Thoracic aorta (tissue), 2 donors: Measurements from ENCODE around the gene MPP1. TPM values are rescaled to one million over a fixed set of nuclear protein-coding genes. Genes with fewer than 3 reads are reported as not detected.

Experiments used
- ATAC-seq: fragments of 150-250 bp; one replicate; pipeline ENCODE4 v1.8.0; 2017; ENCODE audit warnings: low read depth; ENCODE audit not compliant: insufficient number of reproducible peaks, low FRiP score
- DNase-seq: peaks from one replicate; pipeline ENCODE4 v3.0.0-alpha.2; 2020; ENCODE audit warnings: low spot score
- H3K27ac ChIP-seq, 2 donors: fragments of 200-600 bp; sonication (generic); 1 replicate in 1 of 2; 2 replicates in 1 of 2; pipeline ENCODE4 v1.5.1; 2016; ENCODE audit warnings: mild to moderate bottlenecking in 2 of 2, moderate library complexity in 2 of 2
- H3K27me3 ChIP-seq: fragments of 200-600 bp; sonication (generic); replicated peaks from 2 replicates; pipeline ENCODE4 v1.6.0; 2016; ENCODE audit warnings: mild to moderate bottlenecking; ENCODE audit not compliant: insufficient read depth
- H3K36me3 ChIP-seq: fragments of 200-600 bp; sonication (generic); one replicate; pipeline ENCODE4 v1.5.1; 2016
- H3K4me1 ChIP-seq, 2 donors: fragments of 200-600 bp; sonication (generic); 1 replicate in 1 of 2; 2 replicates in 1 of 2; pipeline versions ENCODE4 v1.5.1 to v1.6.0; 2016; ENCODE audit warnings: low read depth in 2 of 2, mild to moderate bottlenecking in 1 of 2; ENCODE audit not compliant: control insufficient read depth in 1 of 2
- H3K4me3 ChIP-seq: fragments of 200-600 bp; sonication (generic); 2 replicates; pipeline ENCODE4 v1.5.1; 2016; ENCODE audit warnings: mild to moderate bottlenecking
- H3K9me3 ChIP-seq: fragments of 200-600 bp; sonication (generic); 2 replicates; pipeline ENCODE4 v1.5.1; 2016
- total RNA-seq, 2 donors: library from RNA; depleted of rRNA; stranded (reverse); fragments of >200 nt; gene quantifications; one replicate each; pipeline versions ENCODE4 v1.1.0 to v1.2.3, GENCODE V29; 2016
- TF ChIP-seq, protein P1 (sequence below): fragments of 200-600 bp; sonication (generic); IDR thresholded peaks from one replicate; pipeline ENCODE4 v1.5.1; 2019; ENCODE audit warnings: antibody characterized with exemption

MPP1 gene
- total RNA-seq, 2 donors from 2014 or later = 42.5 to 49.5 TPM

DNA sequence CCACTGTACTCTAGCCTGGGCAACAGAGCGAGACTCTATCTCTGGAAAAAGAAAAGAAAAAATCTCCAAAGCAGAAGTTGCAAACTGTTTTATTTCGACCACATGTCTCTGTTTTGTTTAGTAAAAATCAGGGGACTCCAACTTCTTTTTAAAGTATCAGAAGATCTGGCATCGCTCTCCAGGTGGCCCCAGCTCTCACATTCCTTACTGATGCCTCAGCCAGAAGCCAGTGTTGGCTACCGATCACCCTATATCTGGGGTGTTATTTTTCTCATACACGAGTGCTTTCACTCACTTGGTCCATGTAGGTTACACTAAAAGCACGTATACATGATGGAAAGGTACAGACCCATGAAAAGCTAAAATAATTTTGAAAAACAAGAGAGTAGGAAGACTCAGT is 8.3 kb downstream of the MPP1 start:
- TF ChIP-seq, protein P1, sequence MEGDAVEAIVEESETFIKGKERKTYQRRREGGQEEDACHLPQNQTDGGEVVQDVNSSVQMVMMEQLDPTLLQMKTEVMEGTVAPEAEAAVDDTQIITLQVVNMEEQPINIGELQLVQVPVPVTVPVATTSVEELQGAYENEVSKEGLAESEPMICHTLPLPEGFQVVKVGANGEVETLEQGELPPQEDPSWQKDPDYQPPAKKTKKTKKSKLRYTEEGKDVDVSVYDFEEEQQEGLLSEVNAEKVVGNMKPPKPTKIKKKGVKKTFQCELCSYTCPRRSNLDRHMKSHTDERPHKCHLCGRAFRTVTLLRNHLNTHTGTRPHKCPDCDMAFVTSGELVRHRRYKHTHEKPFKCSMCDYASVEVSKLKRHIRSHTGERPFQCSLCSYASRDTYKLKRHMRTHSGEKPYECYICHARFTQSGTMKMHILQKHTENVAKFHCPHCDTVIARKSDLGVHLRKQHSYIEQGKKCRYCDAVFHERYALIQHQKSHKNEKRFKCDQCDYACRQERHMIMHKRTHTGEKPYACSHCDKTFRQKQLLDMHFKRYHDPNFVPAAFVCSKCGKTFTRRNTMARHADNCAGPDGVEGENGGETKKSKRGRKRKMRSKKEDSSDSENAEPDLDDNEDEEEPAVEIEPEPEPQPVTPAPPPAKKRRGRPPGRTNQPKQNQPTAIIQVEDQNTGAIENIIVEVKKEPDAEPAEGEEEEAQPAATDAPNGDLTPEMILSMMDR = no peak
- H3K27ac ChIP-seq = no peak overlapping the region
- no peaks in the 10 kb centered on the region for H3K36me3 ChIP-seq
- H3K9me3 ChIP-seq = no peaks in the 10 kb centered on the region
- ATAC-seq (no peak), DNase-seq (no peak)
- H3K4me1 ChIP-seq = no peaks in the 10 kb centered on the region
- H3K27me3 ChIP-seq = no peaks in the 10 kb centered on the region
- no peak overlapping the region for H3K4me3 ChIP-seq

DNA sequence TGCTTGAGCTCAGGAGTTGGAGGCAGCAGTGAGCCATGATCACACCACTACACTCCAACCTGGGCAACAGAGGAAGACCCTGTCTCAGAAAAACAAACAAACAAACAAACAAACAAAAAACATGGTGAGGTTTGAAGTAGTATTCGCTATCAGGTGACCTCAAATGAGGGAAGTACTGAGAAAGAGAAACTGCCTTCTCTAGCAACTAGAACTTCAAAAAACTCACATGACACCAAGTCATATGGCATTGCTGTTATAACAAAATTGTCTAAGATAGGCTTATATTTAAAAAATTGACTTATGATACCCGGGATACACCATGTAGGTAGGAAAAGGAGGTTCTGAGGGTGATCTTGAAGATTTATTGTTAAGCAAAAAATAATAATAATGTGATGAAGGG is 10.3 kb downstream of the MPP1 start:
- TF ChIP-seq, protein P1 = no peak
- DNase-seq (no peak), ATAC-seq (no peak)
- Histone ChIP-seq H3K36me3 (no peaks in the 10 kb centered on the region), H3K27ac (no peak overlapping the region), H3K27me3 (no peaks in the 10 kb centered on the region), H3K9me3 (no peaks in the 10 kb centered on the region), H3K4me1 (no peaks in the 10 kb centered on the region), H3K4me3 (no peak overlapping the region)

DNA sequence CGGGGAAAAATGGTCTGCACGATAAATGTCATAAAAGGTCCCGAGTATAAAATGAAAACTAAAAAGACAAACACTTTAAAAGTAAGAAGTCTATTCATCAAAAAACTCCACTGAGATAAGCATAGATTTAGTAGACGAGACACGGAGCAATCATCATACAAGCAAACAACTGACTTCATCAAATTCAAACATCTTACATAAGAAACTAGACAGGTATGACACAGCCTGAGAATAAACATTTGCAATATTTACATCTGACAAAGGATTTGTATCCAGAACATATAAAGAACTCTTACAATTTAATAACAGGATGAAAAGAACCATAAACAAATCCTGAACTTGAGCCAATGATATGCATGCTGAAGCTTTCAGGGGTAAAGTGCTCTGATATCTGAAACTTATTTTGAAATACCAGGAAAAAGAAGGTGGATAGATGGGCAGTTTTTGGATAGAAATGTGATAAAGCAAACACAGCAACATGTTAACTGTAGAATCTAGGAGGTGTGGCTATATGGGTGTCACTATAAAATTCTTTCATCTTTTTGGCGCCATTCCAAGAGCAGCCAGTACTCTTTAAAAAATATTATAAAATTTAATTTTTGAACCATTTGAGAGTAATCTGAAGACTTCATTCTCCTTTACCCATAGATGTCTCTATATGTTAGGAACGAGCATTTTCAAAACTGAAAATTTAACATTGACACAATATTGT is 12.0 kb downstream of the MPP1 start:
- no peak overlapping the region for H3K4me3 ChIP-seq
- H3K27me3 ChIP-seq = no peaks in the 10 kb centered on the region
- no peaks in the 10 kb centered on the region for H3K36me3 ChIP-seq
- no peaks in the 10 kb centered on the region for H3K9me3 ChIP-seq
- H3K4me1 ChIP-seq = no peaks in the 10 kb centered on the region
- ATAC-seq (no peak), DNase-seq (no peak)
- TF ChIP-seq, protein P1 = no peak
- H3K27ac ChIP-seq = no peak overlapping the region

DNA sequence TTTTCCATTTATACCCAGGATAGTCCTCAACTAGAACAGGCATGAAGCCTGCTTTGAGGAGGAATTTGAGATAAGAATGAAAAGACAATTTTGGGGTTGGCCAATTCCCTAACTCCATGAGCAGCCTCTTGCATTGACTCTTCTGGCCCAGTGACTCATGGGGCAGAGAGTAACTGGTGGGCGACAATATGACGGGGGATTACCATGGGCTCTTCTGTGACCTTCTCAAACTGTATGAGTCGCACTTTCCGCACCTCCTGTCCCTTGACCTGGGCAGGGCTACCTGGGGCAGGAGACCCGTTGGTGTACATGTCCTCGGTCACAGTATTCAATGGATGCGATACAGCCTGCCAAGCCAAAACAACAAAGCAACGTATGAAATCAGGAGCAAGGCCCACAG is 13.3 kb downstream of the MPP1 start:
- no peaks in the 10 kb centered on the region for H3K36me3 ChIP-seq
- H3K4me1 ChIP-seq = no peaks in the 10 kb centered on the region
- DNase-seq = no peak
- H3K27ac ChIP-seq = no peak overlapping the region
- no peak overlapping the region for H3K4me3 ChIP-seq
- no peaks in the 10 kb centered on the region for H3K9me3 ChIP-seq
- no peak for ATAC-seq
- TF ChIP-seq, protein P1 = no peak
- no peaks in the 10 kb centered on the region for H3K27me3 ChIP-seq

DNA sequence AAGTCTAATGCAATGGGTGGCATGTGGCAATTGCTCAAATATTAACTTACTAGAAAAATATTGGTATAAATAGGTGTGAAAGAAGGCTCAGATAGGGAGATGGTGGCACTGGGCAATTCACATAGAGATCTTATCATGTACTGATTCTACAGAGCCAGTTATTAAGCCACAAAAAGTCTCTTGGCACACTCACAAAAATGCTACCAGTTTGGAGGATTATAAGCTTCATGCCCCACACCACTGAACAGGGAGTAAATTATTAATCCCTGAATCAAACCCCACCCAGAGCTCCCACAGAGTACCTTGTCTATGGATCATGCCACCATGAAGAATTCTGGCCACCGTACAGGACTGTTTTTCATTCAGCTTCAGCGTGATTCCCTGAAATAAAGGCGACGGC is 13.8 kb downstream of the MPP1 start:
- Histone ChIP-seq H3K4me3 (no peak overlapping the region), H3K4me1 (no peaks in the 10 kb centered on the region), H3K27ac (no peak overlapping the region), H3K36me3 (no peaks in the 10 kb centered on the region), H3K27me3 (no peaks in the 10 kb centered on the region), H3K9me3 (no peaks in the 10 kb centered on the region)
- DNase-seq (no peak), ATAC-seq (no peak)
- TF ChIP-seq, protein P1 = no peak
